Peyer's patch (tissue), 4 donors: ENCODE results near the gene SORL1. TPM values are rescaled to one million over a fixed set of nuclear protein-coding genes. Genes with fewer than 3 reads are reported as not detected.

Experiments
- DNase-seq, 3 donors: peaks; one replicate each; pipeline ENCODE4 v3.0.0-alpha.2; 2017 to 2019
- H3K27ac ChIP-seq, 4 donors: fragments of 200-600 bp; sonication (generic); one replicate each; pipeline ENCODE4 v1.5.1; 2016 to 2019
- H3K27me3 ChIP-seq, 2 donors: fragments of 200-600 bp; sonication (generic); one replicate each; pipeline ENCODE4 v1.5.1; 2019
- H3K36me3 ChIP-seq, 3 donors: fragments of 200-600 bp; sonication (generic); one replicate each; pipeline ENCODE4 v1.5.1; 2016 to 2019
- H3K4me1 ChIP-seq, 4 donors: fragments of 200-600 bp; sonication (generic); one replicate each; pipeline ENCODE4 v1.5.1; 2016 to 2019
- H3K4me3 ChIP-seq, 4 donors: fragments of 200-600 bp; sonication (generic); 1 replicate in 3 of 4; 2 replicates in 1 of 4; pipeline ENCODE4 v1.5.1; 2016 to 2019; ENCODE audit warnings: mild to moderate bottlenecking in 1 of 4
- H3K9me3 ChIP-seq, 4 donors: fragments of 200-600 bp; sonication (generic); one replicate each; pipeline ENCODE4 v1.5.1; 2016 to 2019; ENCODE audit warnings: mild to moderate bottlenecking in 1 of 4
- CTCF ChIP-seq, 6 experiments: fragments of 450-650 bp in 4 of 6; fragments of 200-600 bp in 2 of 6; sonication (generic) in 1 of 6; IDR thresholded peaks; one replicate each; pipeline ENCODE4 v1.5.1; 2017 to 2019; ENCODE audit warnings: antibody characterized with exemption in 6 of 6, mild to moderate bottlenecking in 3 of 6, moderate library complexity in 1 of 6
- POLR2A ChIP-seq, 2 donors: fragments of 450-650 bp; IDR thresholded peaks; one replicate each; pipeline ENCODE4 v1.5.1; 2017; ENCODE audit warnings: antibody characterized with exemption in 2 of 2, mild to moderate bottlenecking in 2 of 2, moderate library complexity in 2 of 2
- total RNA-seq, 4 donors: library from RNA; depleted of rRNA; stranded (reverse); fragments of >200 nt; gene quantifications; one replicate each; pipeline ENCODE4 v1.1.0, GENCODE V29; 2016

Gene SORL1
- total RNA-seq, 4 donors from 2014 or later = 52.0 to 282 (median 191) TPM

DNA sequence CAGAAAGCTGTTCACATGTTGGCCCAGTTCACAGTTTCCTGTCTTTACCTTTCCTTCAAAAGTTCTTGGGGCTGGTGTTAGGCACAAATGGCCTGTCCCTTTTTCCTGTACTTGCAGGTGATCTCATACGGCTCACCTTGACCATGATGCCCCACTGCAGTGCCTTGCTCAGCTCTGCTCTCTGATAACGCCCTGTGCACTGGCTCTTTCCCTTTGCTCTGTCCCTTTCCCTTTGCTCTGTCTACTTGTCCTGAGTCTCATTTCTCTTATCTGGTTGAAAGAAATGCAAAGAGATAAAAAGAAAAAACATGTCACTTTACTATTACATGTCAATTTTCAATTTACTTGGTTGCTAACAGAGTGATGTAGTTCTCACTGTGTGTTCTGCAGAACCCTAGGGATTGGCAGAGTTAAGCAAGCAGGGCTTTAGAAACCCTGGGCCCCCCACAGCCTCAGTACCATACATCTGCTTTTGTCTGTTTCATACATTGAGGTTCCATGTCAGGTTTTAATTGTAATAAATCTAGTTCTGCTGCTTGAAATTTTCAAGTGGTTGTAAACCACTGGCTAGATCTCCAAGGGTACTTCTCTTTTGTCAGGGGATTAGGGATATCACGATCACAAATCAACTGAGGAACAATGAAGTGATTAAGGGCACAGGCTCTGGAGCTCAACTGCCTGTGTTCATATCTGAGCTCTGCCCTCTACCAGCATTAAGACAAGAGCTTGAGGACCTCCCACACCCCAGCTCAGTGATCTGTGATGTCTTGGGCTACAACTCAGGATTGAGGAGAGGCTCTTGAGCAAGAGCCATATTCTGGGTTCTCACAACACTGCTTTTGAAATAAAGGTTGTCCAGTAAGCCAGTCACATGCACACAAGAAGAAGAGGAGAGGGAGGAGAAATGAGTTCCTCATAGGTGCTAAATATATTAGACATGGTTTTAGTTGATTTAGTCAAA lies 16.3 kb upstream of the SORL1 start:
- H3K4me1 ChIP-seq = no peaks in the 10 kb centered on the region
- no peaks in the 10 kb centered on the region for H3K9me3 ChIP-seq
- TF ChIP-seq CTCF (IDR thresholded peaks at IDR 0.05) = no peak
- no peak for TF ChIP-seq POLR2A (IDR thresholded peaks at IDR 0.05)
- DNase-seq = no peak
- H3K27me3 ChIP-seq = no peaks in the 10 kb centered on the region
- no peaks in the 10 kb centered on the region for H3K36me3 ChIP-seq
- H3K27ac ChIP-seq = no peak overlapping the region
- H3K4me3 ChIP-seq = no peak overlapping the region

DNA sequence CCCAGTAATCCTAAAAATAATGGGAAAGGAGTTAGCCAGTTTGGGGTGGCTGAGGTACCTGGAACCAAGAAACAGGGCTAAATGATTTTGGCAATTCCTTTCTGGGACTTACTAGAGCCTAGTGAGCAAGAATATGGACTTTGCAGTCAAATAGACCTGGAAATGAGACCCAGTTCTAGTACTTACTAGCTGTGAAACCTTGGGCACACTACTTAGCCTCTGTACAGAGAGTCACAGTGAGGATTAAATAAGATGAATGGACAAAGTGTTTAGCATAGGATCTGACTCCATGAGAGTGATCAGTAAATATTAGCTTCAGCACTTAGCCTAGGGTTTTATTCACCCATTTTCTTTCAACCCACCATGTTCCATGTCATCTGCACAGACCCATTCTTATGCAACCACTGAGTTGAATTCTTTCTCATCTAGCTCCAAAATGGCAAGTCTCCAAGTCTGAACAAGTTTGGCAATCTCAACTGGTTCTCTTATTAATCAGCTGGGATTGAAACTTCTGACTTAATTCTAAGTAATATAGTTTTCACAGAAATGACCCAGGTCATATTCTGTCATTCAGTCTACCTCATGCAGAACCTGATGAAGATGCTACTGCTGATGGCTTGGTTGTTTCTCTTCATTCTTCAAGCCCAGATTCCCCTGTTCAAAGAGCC lies 15.0 kb upstream of the SORL1 start:
- H3K9me3 ChIP-seq = no peaks in the 10 kb centered on the region
- H3K4me1 ChIP-seq = no peaks in the 10 kb centered on the region
- H3K36me3 ChIP-seq = no peaks in the 10 kb centered on the region
- no peaks in the 10 kb centered on the region for H3K27me3 ChIP-seq
- DNase-seq = no peak
- H3K27ac ChIP-seq = no peak overlapping the region
- TF ChIP-seq CTCF (IDR thresholded peaks at IDR 0.05) (no peak), POLR2A (IDR thresholded peaks at IDR 0.05) (no peak)
- no peak overlapping the region for H3K4me3 ChIP-seq

- H3K27ac ChIP-seq = no peak overlapping the region
- no peaks in the 10 kb centered on the region for H3K4me1 ChIP-seq
- DNase-seq = no peak
- H3K4me3 ChIP-seq = no peak overlapping the region
- H3K27me3 ChIP-seq = no peaks in the 10 kb centered on the region
- no peaks in the 10 kb centered on the region for H3K9me3 ChIP-seq
- H3K36me3 ChIP-seq = no peaks in the 10 kb centered on the region
- TF ChIP-seq CTCF (IDR thresholded peaks at IDR 0.05) (no peak), POLR2A (IDR thresholded peaks at IDR 0.05) (no peak)
These were observed 14.4 kb upstream of the SORL1 start for GRCh38 chr11:121437686-121438078.

DNA sequence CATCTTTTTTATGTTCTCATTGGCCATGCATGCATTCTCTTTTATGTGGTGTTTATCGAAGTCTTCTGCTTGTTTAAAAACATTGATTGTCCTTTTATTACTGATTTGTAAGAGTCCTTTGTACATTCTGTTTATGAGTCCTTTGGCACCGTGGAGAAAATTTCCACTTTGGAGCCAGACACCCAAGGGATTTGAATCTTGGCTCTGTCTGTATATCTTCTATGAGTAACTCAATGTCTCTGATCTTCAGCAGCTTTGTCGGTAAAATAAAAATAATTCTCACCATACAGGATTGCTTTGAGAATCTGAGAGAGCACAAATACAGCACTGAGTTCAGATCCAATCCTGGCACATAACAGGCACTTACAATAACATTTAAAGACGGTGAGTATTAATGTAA lies 12.8 kb upstream of the SORL1 start:
- Histone ChIP-seq H3K9me3 (no peaks in the 10 kb centered on the region), H3K4me3 (no peak overlapping the region), H3K4me1 (no peaks in the 10 kb centered on the region), H3K36me3 (no peaks in the 10 kb centered on the region), H3K27ac (no peak overlapping the region), H3K27me3 (no peaks in the 10 kb centered on the region)
- no peak for TF ChIP-seq POLR2A (IDR thresholded peaks at IDR 0.05)
- TF ChIP-seq CTCF (IDR thresholded peaks at IDR 0.05) = no peak
- no peak for DNase-seq

DNA sequence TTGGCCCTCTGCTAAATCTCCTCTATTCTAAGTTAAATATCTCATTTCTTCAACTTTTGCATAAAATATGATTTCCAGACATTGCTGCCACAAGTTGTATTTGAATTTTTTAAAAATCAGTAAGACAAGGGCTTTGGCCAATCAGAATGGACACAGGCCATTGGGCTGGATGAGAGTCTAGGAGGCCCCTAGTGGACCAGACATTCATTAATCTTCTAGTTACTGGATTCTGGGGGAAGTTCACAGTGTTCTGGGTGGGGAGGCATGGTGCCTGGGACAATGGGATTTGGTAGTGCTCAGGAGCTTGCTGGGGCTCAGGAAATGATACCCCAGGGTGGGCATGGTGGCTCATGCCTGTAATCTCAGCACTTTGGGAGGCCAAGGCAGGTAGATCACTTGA lies 12.4 kb upstream of the SORL1 start:
- TF ChIP-seq CTCF (IDR thresholded peaks at IDR 0.05) (no peak), POLR2A (IDR thresholded peaks at IDR 0.05) (no peak)
- Histone ChIP-seq H3K36me3 (no peaks in the 10 kb centered on the region), H3K4me3 (no peak overlapping the region), H3K27me3 (no peaks in the 10 kb centered on the region), H3K9me3 (no peaks in the 10 kb centered on the region), H3K4me1 (no peaks in the 10 kb centered on the region), H3K27ac (no peak overlapping the region)
- no peak for DNase-seq
